Osteocyte (in vitro differentiated cells): Measurements from ENCODE around the gene CAMK2N2. TPM values are rescaled to one million over a fixed set of nuclear protein-coding genes. Genes with fewer than 3 reads are reported as not detected.
A peak's percentile ranks its signal among the peaks of the same experiment; 100 is the strongest.

Experiments
- DNase-seq: peaks from one replicate; pipeline ENCODE4 v3.0.0; 2021; ENCODE audit warnings: mixed read lengths; ENCODE audit not compliant: unreplicated experiment; ENCODE audit errors: extremely low spot score
- H3K27ac Mint-ChIP-seq: one replicate; pipeline ENCODE4 v1.8.0; 2021; ENCODE audit warnings: mild to moderate bottlenecking, mixed read lengths; ENCODE audit not compliant: unreplicated experiment
- H3K27me3 Mint-ChIP-seq: one replicate; pipeline ENCODE4 v1.8.0; 2021; ENCODE audit warnings: mixed read lengths; ENCODE audit not compliant: unreplicated experiment
- H3K36me3 Mint-ChIP-seq: one replicate; pipeline ENCODE4 v1.8.0; 2021; ENCODE audit warnings: mixed read lengths; ENCODE audit not compliant: unreplicated experiment
- H3K4me1 Mint-ChIP-seq: one replicate; pipeline ENCODE4 v1.8.0; 2021; ENCODE audit warnings: mixed read lengths; ENCODE audit not compliant: unreplicated experiment
- H3K4me3 Mint-ChIP-seq: one replicate; pipeline ENCODE4 v1.8.0; 2021; ENCODE audit warnings: mild to moderate bottlenecking, moderate library complexity, mixed read lengths; ENCODE audit not compliant: unreplicated experiment
- H3K9me3 Mint-ChIP-seq: one replicate; pipeline ENCODE4 v1.8.0; 2021; ENCODE audit warnings: mixed read lengths; ENCODE audit not compliant: unreplicated experiment
- total RNA-seq: library from RNA; stranded (reverse); gene quantifications from 2 replicates; pipeline ENCODE4 v1.2.1, GENCODE V29; 2021
- TF ChIP-seq, protein P1 (sequence below): fragments of 200-600 bp; sonication (generic); IDR thresholded peaks from 2 replicates; pipeline ENCODE4 v1.5.0; 2021; ENCODE audit warnings: antibody characterized with exemption, mild to moderate bottlenecking, moderate library complexity

CAMK2N2 gene
- total RNA-seq, 1 donor from 2014 or later = 2.0 TPM

DNA sequence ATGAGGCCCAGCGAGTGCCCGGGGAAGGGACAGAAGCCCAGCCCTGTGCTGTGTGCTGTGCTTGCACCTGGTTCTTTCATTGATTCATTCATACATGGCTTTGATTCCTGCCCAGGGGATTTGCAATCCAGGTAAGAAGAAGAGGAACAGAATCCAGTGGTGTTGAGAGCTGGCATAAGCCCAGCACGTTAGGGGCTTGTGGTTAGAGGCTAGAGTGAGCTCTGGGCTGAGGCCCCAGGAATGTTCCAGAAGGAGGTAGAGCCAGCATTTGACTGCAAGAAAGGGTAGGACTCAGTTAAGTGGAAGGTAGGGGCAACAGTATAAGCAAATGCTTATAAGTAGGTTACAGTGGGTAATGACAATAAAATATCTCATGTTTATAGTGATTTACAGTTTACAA, 29.7 kb downstream of the CAMK2N2 start:
- TF ChIP-seq, protein P1, sequence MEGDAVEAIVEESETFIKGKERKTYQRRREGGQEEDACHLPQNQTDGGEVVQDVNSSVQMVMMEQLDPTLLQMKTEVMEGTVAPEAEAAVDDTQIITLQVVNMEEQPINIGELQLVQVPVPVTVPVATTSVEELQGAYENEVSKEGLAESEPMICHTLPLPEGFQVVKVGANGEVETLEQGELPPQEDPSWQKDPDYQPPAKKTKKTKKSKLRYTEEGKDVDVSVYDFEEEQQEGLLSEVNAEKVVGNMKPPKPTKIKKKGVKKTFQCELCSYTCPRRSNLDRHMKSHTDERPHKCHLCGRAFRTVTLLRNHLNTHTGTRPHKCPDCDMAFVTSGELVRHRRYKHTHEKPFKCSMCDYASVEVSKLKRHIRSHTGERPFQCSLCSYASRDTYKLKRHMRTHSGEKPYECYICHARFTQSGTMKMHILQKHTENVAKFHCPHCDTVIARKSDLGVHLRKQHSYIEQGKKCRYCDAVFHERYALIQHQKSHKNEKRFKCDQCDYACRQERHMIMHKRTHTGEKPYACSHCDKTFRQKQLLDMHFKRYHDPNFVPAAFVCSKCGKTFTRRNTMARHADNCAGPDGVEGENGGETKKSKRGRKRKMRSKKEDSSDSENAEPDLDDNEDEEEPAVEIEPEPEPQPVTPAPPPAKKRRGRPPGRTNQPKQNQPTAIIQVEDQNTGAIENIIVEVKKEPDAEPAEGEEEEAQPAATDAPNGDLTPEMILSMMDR = no peak
- Mint-ChIP-seq H3K9me3 (no peaks in the 10 kb centered on the region), H3K36me3 (no peaks in the 10 kb centered on the region), H3K4me3 (peak overlapping the region; percentile 42), H3K27me3 (peaks cover 38% of the 10 kb centered on the region), H3K27ac (no peak overlapping the region), H3K4me1 (peaks cover 5% of the 10 kb centered on the region)
- DNase-seq = no peak

GRCh38 chr3:184230603-184231528, 30.5 kb downstream of the CAMK2N2 start:
- Mint-ChIP-seq H3K27ac (no peak overlapping the region), H3K4me3 (peak overlapping the region; percentile 42), H3K9me3 (no peaks in the 10 kb centered on the region), H3K36me3 (no peaks in the 10 kb centered on the region), H3K27me3 (peaks cover 41% of the 10 kb centered on the region), H3K4me1 (peaks cover 5% of the 10 kb centered on the region)
- no peak for DNase-seq
- TF ChIP-seq, protein P1 = no peak

DNA sequence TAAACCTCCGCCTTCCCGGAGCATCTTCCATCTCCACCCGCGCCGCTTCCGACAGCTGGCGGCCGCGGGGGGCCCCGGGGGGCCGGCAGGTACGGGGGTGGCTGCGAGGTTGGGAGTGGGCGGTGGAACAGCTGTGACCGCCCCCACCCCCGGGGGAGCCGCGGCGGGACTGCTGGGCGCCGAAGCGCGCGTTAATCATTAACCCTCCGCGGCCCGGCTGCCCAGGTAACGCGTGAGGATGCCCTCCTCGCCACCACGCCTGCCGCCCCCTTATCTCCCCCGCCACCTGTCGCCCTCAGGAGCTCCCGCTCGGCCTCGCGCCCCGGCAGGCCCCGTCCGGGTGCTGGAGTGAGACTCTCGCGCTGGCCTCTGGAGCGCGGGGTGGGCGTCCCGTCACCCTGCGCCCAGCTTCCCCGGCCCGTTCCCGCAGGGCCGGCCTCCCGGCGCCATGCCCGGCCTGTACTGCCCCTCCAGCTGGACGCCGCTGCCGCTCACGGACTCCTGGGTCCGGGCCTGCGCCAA, 31.2 kb downstream of the CAMK2N2 start:
- TF ChIP-seq, protein P1 = no peak
- Mint-ChIP-seq H3K4me1 (peaks cover 5% of the 10 kb centered on the region), H3K9me3 (no peaks in the 10 kb centered on the region), H3K27ac (no peak overlapping the region), H3K27me3 (peaks cover 45% of the 10 kb centered on the region), H3K36me3 (no peaks in the 10 kb centered on the region), H3K4me3 (no peak overlapping the region)
- DNase-seq = no peak

GRCh38 chr3:184229394-184230080, 31.8 kb downstream of the CAMK2N2 start, which contains the start of gene VWA5B2:
VWA5B2 (plus strand) TSS chr3:184229585; CDS start chr3:184230529, 944 bp downstream.
- peak; percentile 86 for DNase-seq
- Mint-ChIP-seq H3K4me3 (peak within 1 kb of the TSS; percentile 70), H3K27me3 (peaks cover 48% of the 10 kb centered on the region), H3K9me3 (no peaks in the 10 kb centered on the region), H3K4me1 (peaks cover 5% of the 10 kb centered on the region), H3K27ac (no peak within 1 kb of the TSS), H3K36me3 (no peaks in the 10 kb centered on the region)
- TF ChIP-seq, protein P1 = peak; percentile 24
